GM23338 (cell line): ENCODE data around the gene CPLX4.

ENCODE experiments used
- CREB1 ChIP-seq: fragments of 250-450 bp; sonication (Bioruptor Pico); IDR thresholded peaks from 2 replicates; pipeline ENCODE4 v1.5.0; 2020; ENCODE audit warnings: low read depth, mild to moderate bottlenecking, moderate library complexity
- CTCF ChIP-seq, 2 experiments: fragments of 200-600 bp in 1 of 2; sonication (generic) in 1 of 2; conservative IDR thresholded peaks; 2 replicates each; pipeline versions ENCODE4 v1.5.1 to v1.6.1; 2016 to 2017; ENCODE audit warnings: antibody characterized with exemption in 2 of 2, low read depth in 2 of 2, mild to moderate bottlenecking in 2 of 2, moderate library complexity in 1 of 2
- ETS1 ChIP-seq: IDR thresholded peaks from 2 replicates; pipeline ENCODE4 v1.6.1; 2016; ENCODE audit warnings: antibody characterized with exemption
- EZH2 ChIP-seq: fragments of 200-600 bp; sonication (generic); IDR thresholded peaks from one replicate; pipeline ENCODE4 v1.8.0; 2017; ENCODE audit warnings: antibody characterized with exemption, mild to moderate bottlenecking, low read depth; ENCODE audit not compliant: unreplicated experiment
- EZH2phosphoT487 ChIP-seq: fragments of 200-600 bp; sonication (generic); IDR thresholded peaks from one replicate; pipeline ENCODE4 v1.8.1; 2018; ENCODE audit warnings: antibody characterized with exemption; ENCODE audit not compliant: unreplicated experiment
- JUNB ChIP-seq: IDR thresholded peaks from one replicate; pipeline ENCODE4 v1.6.1; 2016; ENCODE audit warnings: antibody characterized with exemption; ENCODE audit not compliant: unreplicated experiment
- NANOG ChIP-seq: IDR thresholded peaks from 2 replicates; pipeline ENCODE4 v1.6.1; 2016; ENCODE audit warnings: antibody characterized with exemption, borderline replicate concordance
- POLR2AphosphoS5 ChIP-seq: IDR thresholded peaks from 2 replicates; pipeline ENCODE4 v1.6.1; 2016; ENCODE audit warnings: antibody characterized with exemption, low read depth
- REST ChIP-seq: IDR thresholded peaks from one replicate; pipeline ENCODE4 v1.6.1; 2018; ENCODE audit warnings: antibody characterized with exemption; ENCODE audit not compliant: unreplicated experiment
- ZNF114 ChIP-seq: fragments of 250-450 bp; sonication (Bioruptor Pico); IDR thresholded peaks from 2 replicates; pipeline ENCODE4 v1.5.0; 2020; ENCODE audit warnings: mild to moderate bottlenecking, moderate library complexity
- ZNF331 ChIP-seq: fragments of 250-450 bp; sonication (Bioruptor Pico); IDR thresholded peaks from 2 replicates; pipeline ENCODE4 v1.5.0; 2020; ENCODE audit warnings: low read depth, mild to moderate bottlenecking, moderate library complexity

- no peak for TF ChIP-seq REST
- no peak for TF ChIP-seq CTCF (conservative IDR thresholded peaks at IDR 0.05; ENCODE audit: low read depth in 2 of 2)
- no peak for TF ChIP-seq JUNB
- TF ChIP-seq POLR2AphosphoS5 = no peak
- TF ChIP-seq ZNF331 = no peak
- no peak for TF ChIP-seq CREB1 (CRISPR knock-in tag)
- TF ChIP-seq EZH2phosphoT487 = no peak
- peak; percentile 95 for TF ChIP-seq EZH2
- TF ChIP-seq ZNF114 (CRISPR knock-in tag) = no peak
- TF ChIP-seq ETS1 = no peak
- TF ChIP-seq NANOG = no peak
Observed at GRCh38 chr18:59268127-59268720, 50.2 kb downstream of the CPLX4 start.
